ENCODE results near the gene GALNT6. TPM values are rescaled to one million over a fixed set of nuclear protein-coding genes. Genes with fewer than 3 reads are reported as not detected.
A peak's percentile ranks its signal among the peaks of the same experiment; 100 is the strongest.

The GALNT6 gene
- total RNA-seq, 1 experiment from 2014 or later: 73.0 TPM

GRCh38 chr12:51323966-51324895, 67.0 kb downstream of the GALNT6 start, which contains the start of gene BIN2:
TSS of gene BIN2 (minus strand) at chr12:51324174. CDS start at chr12:51324102, 72 bp downstream.
- Histone ChIP-seq H3K27me3 (ENCODE audit: insufficient read depth, low read depth) (no peaks in the 10 kb centered on the region), H3K36me3 (ENCODE audit: low read depth) (no peaks in the 10 kb centered on the region), H3K4me2 (peak within 1 kb of the TSS; percentile 25; the same call in 1 of the 2 replicates), H3K27ac (no peak within 1 kb of the TSS), H3K9me2 (ENCODE audit: insufficient read depth) (no peaks in the 10 kb centered on the region), H3K4me3 (no peak within 1 kb of the TSS), H2AFZ (no peak within 1 kb of the TSS), H3K4me1 (replicated peaks; ENCODE audit: insufficient read depth) (peaks cover 78% of the 10 kb centered on the region), H4K20me1 (ENCODE audit: insufficient read depth) (no peaks in the 10 kb centered on the region), H3K9me3 (ENCODE audit: insufficient read depth, low read depth) (no peaks in the 10 kb centered on the region), H3K79me2 (ENCODE audit: low read depth) (no peaks in the 10 kb centered on the region), H3F3A (ENCODE audit: insufficient read depth, low read depth) (peaks cover 57% of the 10 kb centered on the region)
- ChIA-PET POLR2A (ENCODE audit: unreplicated experiment) (interaction anchor here (0.6 kb wide), 1 partner anchor 337 kb away, joined by 4 read pairs; no protein-coding TSS in a partner anchor), CTCF (no interaction called here)
- BruUV-seq (replicated peaks): no TSS peak
- no peak for DNase-seq
- intact Hi-C loops (cut with micrococcal nuclease; ENCODE audit: unreplicated experiment): no loop called here
- no peak for TF ChIP-seq EZH2 (IDR thresholded peaks at IDR 0.05; ENCODE audit: low read depth)
- no peak for TF ChIP-seq CTCF (conservative IDR thresholded peaks at IDR 0.05)

DNA sequence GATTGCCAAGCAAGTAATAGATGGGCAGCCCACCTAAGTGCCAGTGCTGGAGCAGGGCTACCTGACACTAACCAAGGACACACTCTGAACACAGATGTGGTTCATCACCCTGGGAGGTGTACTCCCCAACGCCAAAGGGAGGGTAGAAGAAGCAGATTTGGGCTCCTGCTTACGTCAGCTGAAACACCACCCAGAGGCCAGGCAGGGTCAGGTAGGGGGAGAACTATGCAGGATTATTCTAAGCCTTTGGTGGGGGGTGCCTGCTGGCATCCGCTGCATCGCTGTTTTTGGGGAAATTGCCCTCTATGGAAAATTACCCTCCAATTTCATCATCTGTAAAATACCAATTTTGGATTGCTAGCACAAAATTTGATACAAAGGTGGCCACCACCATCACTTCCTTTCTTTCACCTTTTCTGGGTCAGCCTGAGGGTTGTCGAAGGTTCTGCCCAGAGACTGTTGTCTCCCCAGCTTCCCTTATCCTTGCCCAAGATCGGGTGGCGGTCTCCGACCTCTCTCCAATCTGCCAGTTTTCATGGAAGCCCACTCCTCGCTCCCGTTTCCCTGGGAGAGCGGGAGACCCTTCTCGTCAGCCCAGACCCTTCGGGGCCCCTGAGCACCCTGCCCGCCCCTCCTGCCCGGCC, 67.8 kb downstream of the GALNT6 start:
- TF ChIP-seq CTCF (conservative IDR thresholded peaks at IDR 0.05) (no peak), EZH2 (IDR thresholded peaks at IDR 0.05; ENCODE audit: low read depth) (no peak)
- no peak overlapping the region for H3K4me3 ChIP-seq
- ChIA-PET CTCF (interaction anchor here (0.6 kb wide), 1 partner anchor 558 kb away, joined by 3 read pairs; no protein-coding TSS in a partner anchor), POLR2A (ENCODE audit: unreplicated experiment) (no interaction called here)
- no peaks in the 10 kb centered on the region for H3K9me2 ChIP-seq (ENCODE audit: insufficient read depth)
- peaks cover 86% of the 10 kb centered on the region for H3K4me1 ChIP-seq (replicated peaks; ENCODE audit: insufficient read depth)
- intact Hi-C loops (cut with micrococcal nuclease; ENCODE audit: unreplicated experiment): no loop called here
- H3K36me3 ChIP-seq (ENCODE audit: low read depth): no peaks in the 10 kb centered on the region
- no peaks in the 10 kb centered on the region for H3K79me2 ChIP-seq (ENCODE audit: low read depth)
- H3K27me3 ChIP-seq (ENCODE audit: insufficient read depth, low read depth): no peaks in the 10 kb centered on the region
- no peaks in the 10 kb centered on the region for H3K9me3 ChIP-seq (ENCODE audit: insufficient read depth, low read depth)
- H3K27ac ChIP-seq: no peak overlapping the region
- no peak overlapping the region for H2AFZ ChIP-seq
- no peak for DNase-seq
- BruUV-seq (replicated peaks): no TSS peak
- no peaks in the 10 kb centered on the region for H4K20me1 ChIP-seq (ENCODE audit: insufficient read depth)
- H3F3A ChIP-seq (ENCODE audit: insufficient read depth, low read depth): peaks cover 57% of the 10 kb centered on the region
- no peak overlapping the region for H3K4me2 ChIP-seq

DNA sequence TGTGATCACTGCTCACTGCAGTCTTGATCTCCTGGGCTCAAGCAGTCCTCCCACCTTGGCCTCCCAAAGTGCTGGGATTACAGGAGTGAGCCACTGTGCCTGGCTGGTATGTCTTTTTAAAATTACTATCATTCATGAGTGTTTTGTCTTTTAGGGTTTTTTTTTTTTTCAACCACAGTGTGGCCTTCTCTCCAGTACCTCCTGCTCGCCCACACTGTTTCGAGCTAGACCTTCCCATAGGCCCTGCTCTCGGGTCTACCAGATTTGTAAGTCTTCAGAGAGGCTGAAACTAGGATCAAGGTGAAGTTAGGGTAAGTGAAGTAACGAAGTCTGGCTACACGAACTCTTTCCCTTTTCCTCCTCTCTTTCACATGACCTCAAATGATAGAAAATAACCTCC, 68.8 kb downstream of the GALNT6 start:
- H4K20me1 ChIP-seq (ENCODE audit: insufficient read depth): no peaks in the 10 kb centered on the region
- ChIA-PET CTCF (interaction anchor here (0.6 kb wide), 1 partner anchor 557 kb away, joined by 3 read pairs; no protein-coding TSS in a partner anchor), POLR2A (ENCODE audit: unreplicated experiment) (no interaction called here)
- DNase-seq: no peak
- no peak overlapping the region; the same call in 1 of the 2 replicates for H3K4me2 ChIP-seq
- no peak overlapping the region for H3K4me3 ChIP-seq
- no peaks in the 10 kb centered on the region for H3K79me2 ChIP-seq (ENCODE audit: low read depth)
- H3K9me2 ChIP-seq (ENCODE audit: insufficient read depth): no peaks in the 10 kb centered on the region
- no peak overlapping the region for H2AFZ ChIP-seq
- TF ChIP-seq CTCF (conservative IDR thresholded peaks at IDR 0.05) (no peak), EZH2 (IDR thresholded peaks at IDR 0.05; ENCODE audit: low read depth) (no peak)
- intact Hi-C loops (cut with micrococcal nuclease; ENCODE audit: unreplicated experiment): no loop called here
- no peak overlapping the region for H3K27ac ChIP-seq
- H3K27me3 ChIP-seq (ENCODE audit: insufficient read depth, low read depth): no peaks in the 10 kb centered on the region
- BruUV-seq (replicated peaks): no TSS peak
- peaks cover 87% of the 10 kb centered on the region for H3K4me1 ChIP-seq (replicated peaks; ENCODE audit: insufficient read depth)
- peaks cover 48% of the 10 kb centered on the region for H3F3A ChIP-seq (ENCODE audit: insufficient read depth, low read depth)
- H3K9me3 ChIP-seq (ENCODE audit: insufficient read depth, low read depth): no peaks in the 10 kb centered on the region
- no peaks in the 10 kb centered on the region for H3K36me3 ChIP-seq (ENCODE audit: low read depth)

Measured in PC-9 (cell line).